ENCODE results near the gene ACSM2B.
"Not testable (repeated sequence)": the region's sequence is repeated elsewhere in the genome, so short reads cannot be mapped to it uniquely, and the experiment has no call there.

DNA sequence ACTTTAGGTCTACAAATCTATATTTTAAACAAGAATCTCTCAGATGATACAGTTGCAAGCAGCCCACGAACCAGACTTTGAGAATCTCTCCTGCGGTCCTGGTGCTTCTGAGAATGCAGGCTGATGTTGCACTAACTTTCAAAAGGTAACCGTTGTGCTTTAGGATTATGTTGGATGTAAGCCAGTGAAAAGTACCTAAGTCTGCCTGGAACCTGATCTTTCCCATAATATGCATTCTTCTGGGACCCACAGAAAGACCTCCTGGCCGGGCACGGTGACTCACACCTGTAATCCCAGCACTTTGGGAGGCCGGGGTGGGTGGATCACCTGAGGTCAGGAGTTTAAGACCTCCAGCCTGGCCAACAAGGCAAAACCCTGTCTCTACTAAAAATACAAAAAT, 13.3 kb upstream of the ACSM2B start:
- TF ChIP-seq, protein P1, sequence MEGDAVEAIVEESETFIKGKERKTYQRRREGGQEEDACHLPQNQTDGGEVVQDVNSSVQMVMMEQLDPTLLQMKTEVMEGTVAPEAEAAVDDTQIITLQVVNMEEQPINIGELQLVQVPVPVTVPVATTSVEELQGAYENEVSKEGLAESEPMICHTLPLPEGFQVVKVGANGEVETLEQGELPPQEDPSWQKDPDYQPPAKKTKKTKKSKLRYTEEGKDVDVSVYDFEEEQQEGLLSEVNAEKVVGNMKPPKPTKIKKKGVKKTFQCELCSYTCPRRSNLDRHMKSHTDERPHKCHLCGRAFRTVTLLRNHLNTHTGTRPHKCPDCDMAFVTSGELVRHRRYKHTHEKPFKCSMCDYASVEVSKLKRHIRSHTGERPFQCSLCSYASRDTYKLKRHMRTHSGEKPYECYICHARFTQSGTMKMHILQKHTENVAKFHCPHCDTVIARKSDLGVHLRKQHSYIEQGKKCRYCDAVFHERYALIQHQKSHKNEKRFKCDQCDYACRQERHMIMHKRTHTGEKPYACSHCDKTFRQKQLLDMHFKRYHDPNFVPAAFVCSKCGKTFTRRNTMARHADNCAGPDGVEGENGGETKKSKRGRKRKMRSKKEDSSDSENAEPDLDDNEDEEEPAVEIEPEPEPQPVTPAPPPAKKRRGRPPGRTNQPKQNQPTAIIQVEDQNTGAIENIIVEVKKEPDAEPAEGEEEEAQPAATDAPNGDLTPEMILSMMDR (conservative IDR thresholded peaks at IDR 0.05; ENCODE audit: low read depth, low read length) = not testable (repeated sequence)
- TF ChIP-seq POLR2A (IDR thresholded peaks at IDR 0.05; ENCODE audit: low read depth, low read length); ELK1 (IDR thresholded peaks at IDR 0.05; ENCODE audit: borderline replicate concordance, low read depth, low read length); SMC3 (IDR thresholded peaks at IDR 0.05; ENCODE audit: low read depth, low read length); RAD21 (IDR thresholded peaks at IDR 0.05; ENCODE audit: low read length); RFX5 (IDR thresholded peaks at IDR 0.05; ENCODE audit: low read depth, low read length); MAFK (IDR thresholded peaks at IDR 0.05; ENCODE audit: low read depth, low read length); RCOR1 (IDR thresholded peaks at IDR 0.05; ENCODE audit: insufficient replicate concordance, low read length); CEBPB (IDR thresholded peaks at IDR 0.05; ENCODE audit: low read depth, low read length); MAZ (IDR thresholded peaks at IDR 0.05; ENCODE audit: borderline replicate concordance, low read depth, low read length): not testable (repeated sequence)
- TF ChIP-seq, protein P2, sequence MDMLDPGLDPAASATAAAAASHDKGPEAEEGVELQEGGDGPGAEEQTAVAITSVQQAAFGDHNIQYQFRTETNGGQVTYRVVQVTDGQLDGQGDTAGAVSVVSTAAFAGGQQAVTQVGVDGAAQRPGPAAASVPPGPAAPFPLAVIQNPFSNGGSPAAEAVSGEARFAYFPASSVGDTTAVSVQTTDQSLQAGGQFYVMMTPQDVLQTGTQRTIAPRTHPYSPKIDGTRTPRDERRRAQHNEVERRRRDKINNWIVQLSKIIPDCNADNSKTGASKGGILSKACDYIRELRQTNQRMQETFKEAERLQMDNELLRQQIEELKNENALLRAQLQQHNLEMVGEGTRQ (IDR thresholded peaks at IDR 0.05; ENCODE audit: low read depth, low read length) = not testable (repeated sequence)
